HepG2 (cell line): ENCODE results near the gene MYH9. TPM values are rescaled to one million over a fixed set of nuclear protein-coding genes. Genes with fewer than 3 reads are reported as not detected.

Experiments
- ATAD3A ChIP-seq: sonication (generic); formaldehyde crosslinking; IDR thresholded peaks from 2 replicates; pipeline ENCODE4 v1.4.0; 2020; ENCODE audit warnings: missing genetic modification reagents
- BCLAF1 ChIP-seq: fragments of 450-650 bp; IDR thresholded peaks from 2 replicates; pipeline ENCODE4 v1.6.1; 2017; ENCODE audit warnings: mild to moderate bottlenecking
- CHD4 ChIP-seq: fragments of 200-600 bp; sonication (generic); IDR thresholded peaks from 2 replicates; pipeline ENCODE4 v1.7.0; 2017; ENCODE audit warnings: mild to moderate bottlenecking, low read length, borderline replicate concordance
- DPF2 ChIP-seq: sonication (generic); formaldehyde crosslinking; IDR thresholded peaks from 2 replicates; pipeline ENCODE4 v1.4.0; 2020; ENCODE audit warnings: mild to moderate bottlenecking, low read depth, missing genetic modification reagents, borderline replicate concordance
- RBFOX2 ChIP-seq: fragments of 200-400 bp; formaldehyde crosslinking; IDR thresholded peaks from 2 replicates; pipeline ENCODE4 v1.6.1; 2017; ENCODE audit warnings: low read depth, mild to moderate bottlenecking, low read length
- ZBTB21 ChIP-seq: sonication (generic); formaldehyde crosslinking; IDR thresholded peaks from 2 replicates; pipeline ENCODE4 v1.4.0; 2020; ENCODE audit warnings: missing genetic modification reagents
- ZNF441 ChIP-seq: sonication (generic); formaldehyde crosslinking; IDR thresholded peaks from 2 replicates; pipeline ENCODE4 v1.7.0; 2021; ENCODE audit warnings: missing genetic modification reagents, borderline replicate concordance
- ZNF784 ChIP-seq: sonication (generic); formaldehyde crosslinking; IDR thresholded peaks from 2 replicates; pipeline ENCODE4 v1.5.1; 2020; ENCODE audit warnings: missing genetic modification reagents, mild to moderate bottlenecking, borderline replicate concordance
- polyA plus RNA-seq, 8 experiments: library from polyadenylated mRNA; depleted of rRNA in 3 of 8; stranded (reverse) in 7 of 8; unstranded in 1 of 8; fragments of >200 nt; fragmentation: Illumina TruSeq in 4 of 8; extraction: Trizol in 4 of 8; gene quantifications; 2 replicates each; pipeline versions ENCODE4 v1.2.1 to v1.2.3, GENCODE V29; 2011 to 2016; ENCODE audit warnings: low read depth in 4 of 8, missing spikeins in 1 of 8, mixed read lengths in 1 of 8; ENCODE audit not compliant: insufficient read depth in 1 of 8
- total RNA-seq, 5 experiments: library from RNA; depleted of rRNA; stranded (reverse); fragments of >200 nt; fragmentation: Illumina TruSeq; extraction: Trizol; gene quantifications; 2 replicates each; pipeline ENCODE4 v1.2.3, GENCODE V29; 2016; ENCODE audit warnings: low read depth in 1 of 5
- TF ChIP-seq, protein P1 (sequence below): sonication (generic); formaldehyde crosslinking; IDR thresholded peaks from one replicate; pipeline ENCODE4 v1.5.1; 2020; ENCODE audit warnings: mild to moderate bottlenecking, missing genetic modification reagents; ENCODE audit errors: not compliant biosample characterization
- TF ChIP-seq, protein P2 (sequence below): sonication (generic); formaldehyde crosslinking; IDR thresholded peaks from 2 replicates; pipeline ENCODE4 v1.4.0; 2020; ENCODE audit warnings: mild to moderate bottlenecking, missing genetic modification reagents, borderline replicate concordance

The MYH9 gene
- total and polyA plus RNA-seq, 2 of the 13 experiments (the other 11 are each of a cell fraction or from before 2014, with no cell fraction given), result 50.7 to 98.5 TPM

GRCh38 chr22:36252754-36253522, 134.8 kb downstream of the MYH9 start, which contains the start of gene APOL1 (continued):
- TF ChIP-seq, protein P1, sequence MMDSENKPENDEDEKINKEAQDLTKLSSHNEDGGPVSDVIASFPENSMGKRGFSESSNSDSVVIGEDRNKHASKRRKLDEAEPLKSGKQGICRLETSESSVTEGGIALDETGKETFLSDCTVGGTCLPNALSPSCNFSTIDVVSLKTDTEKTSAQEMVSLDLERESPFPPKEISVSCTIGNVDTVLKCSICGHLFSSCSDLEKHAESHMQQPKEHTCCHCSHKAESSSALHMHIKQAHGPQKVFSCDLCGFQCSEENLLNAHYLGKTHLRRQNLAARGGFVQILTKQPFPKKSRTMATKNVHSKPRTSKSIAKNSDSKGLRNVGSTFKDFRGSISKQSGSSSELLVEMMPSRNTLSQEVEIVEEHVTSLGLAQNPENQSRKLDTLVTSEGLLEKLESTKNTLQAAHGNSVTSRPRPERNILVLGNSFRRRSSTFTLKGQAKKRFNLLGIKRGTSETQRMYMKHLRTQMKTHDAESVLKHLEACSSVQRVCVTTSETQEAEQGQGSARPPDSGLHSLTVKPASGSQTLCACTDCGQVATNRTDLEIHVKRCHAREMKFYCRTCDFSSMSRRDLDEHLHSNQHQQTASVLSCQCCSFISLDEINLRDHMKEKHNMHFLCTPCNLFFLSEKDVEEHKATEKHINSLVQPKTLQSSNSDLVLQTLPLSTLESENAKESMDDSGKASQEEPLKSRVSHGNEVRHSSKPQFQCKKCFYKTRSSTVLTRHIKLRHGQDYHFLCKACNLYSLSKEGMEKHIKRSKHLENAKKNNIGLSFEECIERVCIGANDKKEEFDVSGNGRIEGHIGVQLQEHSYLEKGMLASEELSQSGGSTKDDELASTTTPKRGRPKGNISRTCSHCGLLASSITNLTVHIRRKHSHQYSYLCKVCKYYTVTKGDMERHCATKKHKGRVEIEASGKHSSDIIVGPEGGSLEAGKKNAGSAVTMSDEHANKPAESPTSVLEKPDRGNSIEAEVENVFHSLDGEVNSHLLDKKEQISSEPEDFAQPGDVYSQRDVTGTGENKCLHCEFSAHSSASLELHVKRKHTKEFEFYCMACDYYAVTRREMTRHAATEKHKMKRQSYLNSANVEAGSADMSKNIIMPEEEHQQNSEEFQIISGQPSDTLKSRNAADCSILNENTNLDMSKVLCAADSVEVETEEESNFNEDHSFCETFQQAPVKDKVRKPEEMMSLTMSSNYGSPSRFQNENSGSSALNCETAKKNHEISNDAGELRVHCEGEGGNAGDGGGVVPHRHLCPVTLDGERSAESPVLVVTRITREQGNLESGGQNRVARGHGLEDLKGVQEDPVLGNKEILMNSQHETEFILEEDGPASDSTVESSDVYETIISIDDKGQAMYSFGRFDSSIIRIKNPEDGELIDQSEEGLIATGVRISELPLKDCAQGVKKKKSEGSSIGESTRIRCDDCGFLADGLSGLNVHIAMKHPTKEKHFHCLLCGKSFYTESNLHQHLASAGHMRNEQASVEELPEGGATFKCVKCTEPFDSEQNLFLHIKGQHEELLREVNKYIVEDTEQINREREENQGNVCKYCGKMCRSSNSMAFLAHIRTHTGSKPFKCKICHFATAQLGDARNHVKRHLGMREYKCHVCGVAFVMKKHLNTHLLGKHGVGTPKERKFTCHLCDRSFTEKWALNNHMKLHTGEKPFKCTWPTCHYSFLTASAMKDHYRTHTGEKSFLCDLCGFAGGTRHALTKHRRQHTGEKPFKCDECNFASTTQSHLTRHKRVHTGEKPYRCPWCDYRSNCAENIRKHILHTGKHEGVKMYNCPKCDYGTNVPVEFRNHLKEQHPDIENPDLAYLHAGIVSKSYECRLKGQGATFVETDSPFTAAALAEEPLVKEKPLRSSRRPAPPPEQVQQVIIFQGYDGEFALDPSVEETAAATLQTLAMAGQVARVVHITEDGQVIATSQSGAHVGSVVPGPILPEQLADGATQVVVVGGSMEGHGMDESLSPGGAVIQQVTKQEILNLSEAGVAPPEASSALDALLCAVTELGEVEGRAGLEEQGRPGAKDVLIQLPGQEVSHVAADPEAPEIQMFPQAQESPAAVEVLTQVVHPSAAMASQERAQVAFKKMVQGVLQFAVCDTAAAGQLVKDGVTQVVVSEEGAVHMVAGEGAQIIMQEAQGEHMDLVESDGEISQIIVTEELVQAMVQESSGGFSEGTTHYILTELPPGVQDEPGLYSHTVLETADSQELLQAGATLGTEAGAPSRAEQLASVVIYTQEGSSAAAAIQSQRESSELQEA (CRISPR knock-in tag), result peak; percentile 42
- TF ChIP-seq DPF2 (CRISPR knock-in tag) (no peak), ZBTB21 (CRISPR knock-in tag) (no peak), BCLAF1 (no peak), ZNF784 (CRISPR knock-in tag) (peak; percentile 73; the same call in 1 of the 2 replicates), ZNF441 (CRISPR knock-in tag) (0 out of 2 replicates have a peak, but pooled peaks have one; percentile 11), ATAD3A (CRISPR knock-in tag) (no peak), CHD4 (no peak), RBFOX2 (peak; percentile 29; the same call in 1 of the 2 replicates)
- TF ChIP-seq, protein P2, sequence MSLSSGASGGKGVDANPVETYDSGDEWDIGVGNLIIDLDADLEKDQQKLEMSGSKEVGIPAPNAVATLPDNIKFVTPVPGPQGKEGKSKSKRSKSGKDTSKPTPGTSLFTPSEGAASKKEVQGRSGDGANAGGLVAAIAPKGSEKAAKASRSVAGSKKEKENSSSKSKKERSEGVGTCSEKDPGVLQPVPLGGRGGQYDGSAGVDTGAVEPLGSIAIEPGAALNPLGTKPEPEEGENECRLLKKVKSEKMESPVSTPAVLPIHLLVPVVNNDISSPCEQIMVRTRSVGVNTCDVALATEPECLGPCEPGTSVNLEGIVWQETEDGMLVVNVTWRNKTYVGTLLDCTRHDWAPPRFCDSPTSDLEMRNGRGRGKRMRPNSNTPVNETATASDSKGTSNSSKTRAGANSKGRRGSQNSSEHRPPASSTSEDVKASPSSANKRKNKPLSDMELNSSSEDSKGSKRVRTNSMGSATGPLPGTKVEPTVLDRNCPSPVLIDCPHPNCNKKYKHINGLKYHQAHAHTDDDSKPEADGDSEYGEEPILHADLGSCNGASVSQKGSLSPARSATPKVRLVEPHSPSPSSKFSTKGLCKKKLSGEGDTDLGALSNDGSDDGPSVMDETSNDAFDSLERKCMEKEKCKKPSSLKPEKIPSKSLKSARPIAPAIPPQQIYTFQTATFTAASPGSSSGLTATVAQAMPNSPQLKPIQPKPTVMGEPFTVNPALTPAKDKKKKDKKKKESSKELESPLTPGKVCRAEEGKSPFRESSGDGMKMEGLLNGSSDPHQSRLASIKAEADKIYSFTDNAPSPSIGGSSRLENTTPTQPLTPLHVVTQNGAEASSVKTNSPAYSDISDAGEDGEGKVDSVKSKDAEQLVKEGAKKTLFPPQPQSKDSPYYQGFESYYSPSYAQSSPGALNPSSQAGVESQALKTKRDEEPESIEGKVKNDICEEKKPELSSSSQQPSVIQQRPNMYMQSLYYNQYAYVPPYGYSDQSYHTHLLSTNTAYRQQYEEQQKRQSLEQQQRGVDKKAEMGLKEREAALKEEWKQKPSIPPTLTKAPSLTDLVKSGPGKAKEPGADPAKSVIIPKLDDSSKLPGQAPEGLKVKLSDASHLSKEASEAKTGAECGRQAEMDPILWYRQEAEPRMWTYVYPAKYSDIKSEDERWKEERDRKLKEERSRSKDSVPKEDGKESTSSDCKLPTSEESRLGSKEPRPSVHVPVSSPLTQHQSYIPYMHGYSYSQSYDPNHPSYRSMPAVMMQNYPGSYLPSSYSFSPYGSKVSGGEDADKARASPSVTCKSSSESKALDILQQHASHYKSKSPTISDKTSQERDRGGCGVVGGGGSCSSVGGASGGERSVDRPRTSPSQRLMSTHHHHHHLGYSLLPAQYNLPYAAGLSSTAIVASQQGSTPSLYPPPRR (CRISPR knock-in tag), result peak; percentile 53; the same call in 1 of the 2 replicates
